Transverse colon (tissue), 4 donors: ENCODE results near the gene MARCHF9.

Experiments used
- CTCF ChIP-seq, 5 experiments: fragments of 200-600 bp in 3 of 5; fragments of 450-650 bp in 2 of 5; sonication (generic) in 3 of 5; IDR thresholded peaks; 1 replicate in 2 of 5; 2 replicates in 3 of 5; pipeline ENCODE4 v1.5.1; 2016 to 2017; ENCODE audit warnings: antibody characterized with exemption in 5 of 5, inconsistent platforms in 3 of 5, mild to moderate bottlenecking in 2 of 5, moderate library complexity in 1 of 5
- EP300 ChIP-seq: sonication (generic); formaldehyde crosslinking; IDR thresholded peaks from one replicate; pipeline ENCODE4 v1.6.1; 2017; ENCODE audit warnings: antibody characterized with exemption, low read depth
- POLR2A ChIP-seq: fragments of 450-650 bp; IDR thresholded peaks from one replicate; pipeline ENCODE4 v1.6.1; 2016; ENCODE audit warnings: antibody characterized with exemption, mild to moderate bottlenecking, moderate library complexity
- POLR2AphosphoS5 ChIP-seq, 3 donors: sonication (generic); formaldehyde crosslinking; IDR thresholded peaks; one replicate each; pipeline ENCODE4 v1.6.1; 2016; ENCODE audit warnings: antibody characterized with exemption in 3 of 3

DNA sequence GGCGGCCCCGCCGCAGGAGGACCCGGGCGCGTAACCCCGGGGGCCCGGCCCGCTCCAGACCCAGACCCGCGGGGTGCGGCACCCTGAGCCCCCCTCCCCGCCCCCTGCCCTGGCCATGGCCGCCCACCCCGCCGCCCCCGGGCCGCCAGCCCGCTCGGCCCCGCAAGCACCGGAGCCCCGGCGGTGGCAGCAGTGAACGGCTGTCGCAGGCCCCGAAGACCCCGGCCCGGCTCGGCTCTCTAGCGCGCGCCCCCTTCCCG lies 221 bp downstream of the MARCHF9 start:
- TF ChIP-seq CTCF (IDR thresholded peaks at IDR 0.05) = no peak
- TF ChIP-seq POLR2A = no peak
- no peak for TF ChIP-seq POLR2AphosphoS5 (IDR thresholded peaks at IDR 0.05)
- TF ChIP-seq EP300 = no peak
